ENCODE results near the gene HSPA1B. TPM values are rescaled to one million over a fixed set of nuclear protein-coding genes. Genes with fewer than 3 reads are reported as not detected.

Gene HSPA1B
- total and polyA plus RNA-seq, 7 donors = 19.4 to 721 (median 199) TPM

GRCh38 chr6:31869343-31869742, 41.8 kb downstream of the HSPA1B start:
- Histone ChIP-seq H3K4me1 (no peaks in the 10 kb centered on the region), H3K27ac (no peak overlapping the region), H3K36me3 (ENCODE audit: insufficient read depth in 1 of 2, low read depth in 1 of 2) (no peaks in the 10 kb centered on the region), H3K9me3 (no peaks in the 10 kb centered on the region), H3K27me3 (ENCODE audit: insufficient read depth in 3 of 3, low read length in 2 of 3) (no peaks in the 10 kb centered on the region), H3K4me3 (no peak overlapping the region)
- ATAC-seq (no peak), DNase-seq (no peak)
- 61 to 77% (median 66%) methylated on average over 8 of the region's 8 CpGs for WGBS, 3 donors
- no peak for TF ChIP-seq CTCF (IDR thresholded peaks at IDR 0.05)
- intact Hi-C loops (cut with DNase I) = loop anchor here (10.0 kb wide), 2 partner anchors 95 to 185 kb away; partner anchors contain the start of genes LY6G5C (in 1 of the 2) and VWA7 (in 1 of the 2)

GRCh38 chr6:31870385-31870921, 42.9 kb downstream of the HSPA1B start:
- Histone ChIP-seq H3K27me3 (ENCODE audit: insufficient read depth in 3 of 3, low read length in 2 of 3) (no peaks in the 10 kb centered on the region), H3K4me3 (no peak overlapping the region), H3K27ac (no peak overlapping the region), H3K36me3 (ENCODE audit: insufficient read depth in 1 of 2, low read depth in 1 of 2) (no peaks in the 10 kb centered on the region), H3K4me1 (no peaks in the 10 kb centered on the region), H3K9me3 (no peaks in the 10 kb centered on the region)
- 63 to 67% (median 64%) methylated on average over 15 to 16 of the region's 16 CpGs for WGBS, 3 donors
- peak in 1 of 2 donors; percentile 49 for DNase-seq
- no peak for ATAC-seq
- intact Hi-C loops (cut with DNase I) = no loop called here
- no peak for TF ChIP-seq CTCF (IDR thresholded peaks at IDR 0.05)

GRCh38 chr6:31871046-31871659, 43.6 kb downstream of the HSPA1B start:
- DNase-seq (no peak), ATAC-seq (no peak)
- Histone ChIP-seq H3K4me1 (no peaks in the 10 kb centered on the region), H3K36me3 (ENCODE audit: insufficient read depth in 1 of 2, low read depth in 1 of 2) (no peaks in the 10 kb centered on the region), H3K27ac (no peak overlapping the region), H3K9me3 (no peaks in the 10 kb centered on the region), H3K27me3 (ENCODE audit: insufficient read depth in 3 of 3, low read length in 2 of 3) (no peaks in the 10 kb centered on the region), H3K4me3 (no peak overlapping the region)
- no peak for TF ChIP-seq CTCF (IDR thresholded peaks at IDR 0.05)
- intact Hi-C loops (cut with DNase I) = no loop called here
- WGBS, 3 donors = 46 to 60% (median 48%) methylated on average over 9 of the region's 9 CpGs

GRCh38 chr6:31874084-31874670, 46.6 kb downstream of the HSPA1B start:
- DNase-seq (no peak), ATAC-seq (no peak)
- no peak for TF ChIP-seq CTCF (IDR thresholded peaks at IDR 0.05)
- intact Hi-C loops (cut with DNase I) = no loop called here
- H3K4me1 ChIP-seq = no peaks in the 10 kb centered on the region
- 60 to 73% (median 62%) methylated on average over 4 of the region's 4 CpGs for WGBS, 3 donors
- no peaks in the 10 kb centered on the region for H3K36me3 ChIP-seq (ENCODE audit: insufficient read depth in 1 of 2, low read depth in 1 of 2)
- no peak overlapping the region for H3K4me3 ChIP-seq
- H3K9me3 ChIP-seq = no peaks in the 10 kb centered on the region
- no peaks in the 10 kb centered on the region for H3K27me3 ChIP-seq (ENCODE audit: insufficient read depth in 3 of 3, low read length in 2 of 3)
- H3K27ac ChIP-seq = no peak overlapping the region

Measured in psoas muscle (tissue), 8 donors.